Esophagus muscularis mucosa (tissue), 2 donors: ENCODE data around the gene AKR1C2.
"Not testable (repeated sequence)": the region's sequence is repeated elsewhere in the genome, so short reads cannot be mapped to it uniquely, and the experiment has no call there.

Experiments used
- EP300 ChIP-seq: sonication (generic); formaldehyde crosslinking; IDR thresholded peaks from one replicate; pipeline ENCODE4 v1.6.1; 2017; ENCODE audit warnings: antibody characterized with exemption
- POLR2A ChIP-seq: fragments of 450-650 bp; IDR thresholded peaks from one replicate; pipeline ENCODE4 v1.6.1; 2017; ENCODE audit warnings: antibody characterized with exemption, moderate library complexity, mild to moderate bottlenecking, low read depth

GRCh38 chr10:4942931-4943330 lies 60.7 kb downstream of the AKR1C2 start:
- not testable (repeated sequence) for TF ChIP-seq EP300, POLR2A
